Effector CD4-positive, alpha-beta T cell (primary cell): ENCODE results near the gene MSRB2.

Experiments used
- DNase-seq: peaks from one replicate; pipeline ENCODE4 v3.0.0-alpha.2; 2020

MSRB2 gene

GRCh38 chr10:23114228-23114850, 19.0 kb downstream of the MSRB2 start:
- DNase-seq = no peak

GRCh38 chr10:23116486-23117205, 21.3 kb downstream of the MSRB2 start:
- no peak for DNase-seq

GRCh38 chr10:23120001-23120934, 24.9 kb downstream of the MSRB2 start:
- DNase-seq = no peak

GRCh38 chr10:23121135-23121534, 25.8 kb downstream of the MSRB2 start:
- DNase-seq = no peak

GRCh38 chr10:23136462-23136861, 41.1 kb downstream of the MSRB2 start:
- no peak for DNase-seq

GRCh38 chr10:23139677-23140076, 44.3 kb downstream of the MSRB2 start:
- no peak for DNase-seq

- DNase-seq = no peak
Measured at GRCh38 chr10:23141995-23142394, 46.6 kb downstream of the MSRB2 start.

GRCh38 chr10:23146258-23146657, 50.9 kb downstream of the MSRB2 start:
- DNase-seq = no peak

- DNase-seq = no peak
Measured at GRCh38 chr10:23147035-23147434, 51.7 kb downstream of the MSRB2 start.

- no peak for DNase-seq
Measured at GRCh38 chr10:23148214-23148613, 52.8 kb downstream of the MSRB2 start.

- no peak for DNase-seq
Measured at GRCh38 chr10:23150091-23150490, 54.7 kb downstream of the MSRB2 start.

GRCh38 chr10:23150610-23151009, 55.2 kb downstream of the MSRB2 start:
- no peak for DNase-seq

- DNase-seq = no peak
Measured at GRCh38 chr10:23151071-23151470, 55.7 kb downstream of the MSRB2 start.

- DNase-seq = no peak
Measured at GRCh38 chr10:23155169-23155568, 59.8 kb downstream of the MSRB2 start.

GRCh38 chr10:23156447-23157150, 61.2 kb downstream of the MSRB2 start:
- no peak for DNase-seq

- no peak for DNase-seq
Measured at GRCh38 chr10:23157239-23157681, 61.9 kb downstream of the MSRB2 start.

- DNase-seq = no peak
Measured at GRCh38 chr10:23157691-23158369, 62.5 kb downstream of the MSRB2 start.

- DNase-seq = peak; percentile 4
Measured at GRCh38 chr10:23158370-23158769, 63.0 kb downstream of the MSRB2 start.

- DNase-seq = no peak
Measured at GRCh38 chr10:23171232-23171876, 76.0 kb downstream of the MSRB2 start.
